Natural killer cell (primary cell): ENCODE measurements around the gene S100A13. TPM values are rescaled to one million over a fixed set of nuclear protein-coding genes. Genes with fewer than 3 reads are reported as not detected.

Source experiments
- ATAC-seq, 3 donors: fragments of 150-1000 bp in 2 of 3; fragments of 200-7000 bp in 1 of 3; cut with Tn5 transposase; 1 replicate in 1 of 3; 2 replicates in 2 of 3; pipeline ENCODE4 v1.10.0; 2021; ENCODE audit warnings: mild to moderate bottlenecking in 2 of 3, moderate library complexity in 2 of 3
- DNase-seq, 2 donors: peaks; one replicate each; pipeline versions ENCODE4 v3.0.0 to v3.0.0-alpha.2; 2013 to 2021; ENCODE audit warnings: mixed read lengths in 1 of 2
- H3K27ac ChIP-seq: one replicate; pipeline ENCODE4 v1.5.1; 2013; ENCODE audit warnings: mild to moderate bottlenecking, low read length
- H3K27me3 ChIP-seq: one replicate; pipeline ENCODE4 v1.6.1; 2013; ENCODE audit warnings: low read length; ENCODE audit not compliant: control insufficient read depth, insufficient read depth
- H3K36me3 ChIP-seq: one replicate; pipeline ENCODE4 v1.6.1; 2013; ENCODE audit warnings: low read length; ENCODE audit not compliant: control insufficient read depth, insufficient read depth
- H3K4me1 ChIP-seq: one replicate; pipeline ENCODE4 v1.6.1; 2013; ENCODE audit warnings: low read length; ENCODE audit not compliant: control insufficient read depth, insufficient read depth
- H3K4me3 ChIP-seq: one replicate; pipeline ENCODE4 v1.5.1; 2013; ENCODE audit warnings: low read length
- H3K9me3 ChIP-seq: one replicate; pipeline ENCODE4 v1.6.1; 2013; ENCODE audit warnings: low read length; ENCODE audit not compliant: control insufficient read depth, insufficient read depth
- H3K27ac Mint-ChIP-seq, 2 donors: one replicate each; pipeline ENCODE4 v1.8.0; 2022; ENCODE audit warnings: mild to moderate bottlenecking in 2 of 2, mixed read lengths in 2 of 2, moderate library complexity in 1 of 2
- H3K27me3 Mint-ChIP-seq, 2 donors: one replicate each; pipeline ENCODE4 v1.8.0; 2022; ENCODE audit warnings: low read depth in 2 of 2, mixed read lengths in 2 of 2
- H3K36me3 Mint-ChIP-seq: one replicate; pipeline ENCODE4 v1.8.0; 2022; ENCODE audit warnings: mixed read lengths
- H3K4me1 Mint-ChIP-seq, 2 donors: one replicate each; pipeline ENCODE4 v1.8.0; 2022; ENCODE audit warnings: mixed read lengths in 2 of 2
- H3K4me3 Mint-ChIP-seq: one replicate; pipeline ENCODE4 v1.8.0; 2022; ENCODE audit warnings: mild to moderate bottlenecking, moderate library complexity, mixed read lengths
- H3K9me3 Mint-ChIP-seq, 2 donors: one replicate each; pipeline ENCODE4 v1.8.0; 2022; ENCODE audit warnings: mixed read lengths in 2 of 2
- CTCF ChIP-seq: fragments of 200-600 bp; IDR thresholded peaks from one replicate; pipeline ENCODE4 v1.8.0; 2022; ENCODE audit warnings: antibody characterized with exemption
- WGBS: methylation state at CpG from one replicate; pipeline ENCODE4 v1.1.7; 2013; ENCODE audit warnings: missing lambda C conversion rate; ENCODE audit not compliant: insufficient coverage; 5-methylcytosine and 5-hydroxymethylcytosine counted together
- intact Hi-C: fragments of 100-400 bp; cut with micrococcal nuclease; formaldehyde crosslinking; loops from one replicate; pipeline ENCODE4 v1.14.2; 2022
- total RNA-seq, 4 donors: library from RNA; stranded (reverse); fragments of 120-200 nt in 1 of 4; gene quantifications; one replicate each; pipeline versions ENCODE4 v1.2.3 to v1.2.4, GENCODE V29; 2013 to 2022

Gene S100A13
- total RNA-seq, 3 donors from 2014 or later (not counting 1 experiment from before 2014, with no cell fraction given), result 4.0 to 5.8 (median 4.1) TPM

GRCh38 chr1:153655333-153655732 is 28.0 kb upstream of the S100A13 start:
- H3K36me3 Mint-ChIP-seq, result no peaks in the 10 kb centered on the region
- Histone ChIP-seq H3K4me3 (no peak overlapping the region), H3K36me3 (no peaks in the 10 kb centered on the region), H3K9me3 (no peaks in the 10 kb centered on the region), H3K27me3 (no peaks in the 10 kb centered on the region), H3K4me1 (peaks cover 18% of the 10 kb centered on the region), H3K27ac (no peak overlapping the region)
- no peak for DNase-seq
- peaks cover 7 to 13% of the 10 kb centered on the region in 2 donors for H3K4me1 Mint-ChIP-seq
- no peak overlapping the region for H3K27ac Mint-ChIP-seq
- intact Hi-C loops, result no loop called here
- H3K4me3 Mint-ChIP-seq, result no peak overlapping the region
- no peak for ATAC-seq
- TF ChIP-seq CTCF, result no peak
- H3K27me3 Mint-ChIP-seq, result no peaks in the 10 kb centered on the region
- H3K9me3 Mint-ChIP-seq, result no peaks in the 10 kb centered on the region
- 94% methylated on average over 2 of the region's 3 CpGs for WGBS

DNA sequence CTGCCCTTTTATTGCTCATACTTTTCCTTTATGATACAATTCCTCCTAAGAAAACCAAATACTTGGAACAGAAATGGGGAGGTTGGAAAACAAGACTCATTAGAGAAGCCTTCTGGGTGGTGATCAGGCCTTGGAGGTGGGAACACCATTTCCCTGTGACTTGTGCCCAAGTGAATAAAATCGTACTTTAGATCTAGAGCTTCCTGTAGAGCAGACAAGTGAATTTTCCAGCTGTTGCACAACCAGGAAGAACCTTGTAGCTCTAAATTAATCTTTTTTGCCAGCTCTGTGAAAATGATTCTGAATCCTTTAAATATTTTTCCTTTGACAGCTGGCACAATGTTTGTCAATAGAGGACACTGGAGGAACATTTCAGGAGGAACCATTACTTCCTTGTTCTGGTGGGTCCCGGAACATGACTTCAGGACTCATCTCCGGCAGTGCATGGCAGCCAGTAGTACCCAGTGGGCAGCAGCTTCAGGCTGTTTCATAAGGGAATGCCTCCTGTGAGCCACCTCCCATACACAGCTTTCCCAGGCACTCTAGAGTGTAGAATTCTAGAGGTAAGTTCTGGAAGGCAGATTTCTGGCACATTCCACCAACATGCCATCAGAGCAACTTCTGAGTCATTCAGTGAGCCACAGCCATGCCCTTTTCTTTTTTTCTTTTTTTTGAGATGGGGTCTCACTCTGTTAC is 25.6 kb upstream of the S100A13 start:
- peaks cover under 1 to 11% of the 10 kb centered on the region in 2 donors for H3K4me1 Mint-ChIP-seq
- Histone ChIP-seq H3K27me3 (no peaks in the 10 kb centered on the region), H3K27ac (no peak overlapping the region), H3K4me3 (no peak overlapping the region), H3K9me3 (no peaks in the 10 kb centered on the region), H3K4me1 (peaks cover 2% of the 10 kb centered on the region), H3K36me3 (no peaks in the 10 kb centered on the region)
- intact Hi-C loops, result no loop called here
- ATAC-seq (no peak), DNase-seq (no peak)
- no peaks in the 10 kb centered on the region for H3K27me3 Mint-ChIP-seq
- WGBS, result 68% methylated on average over 3 of the region's 3 CpGs
- H3K27ac Mint-ChIP-seq, result no peak overlapping the region
- H3K9me3 Mint-ChIP-seq, result no peaks in the 10 kb centered on the region
- H3K36me3 Mint-ChIP-seq, result no peaks in the 10 kb centered on the region
- no peak overlapping the region for H3K4me3 Mint-ChIP-seq
- no peak for TF ChIP-seq CTCF

DNA sequence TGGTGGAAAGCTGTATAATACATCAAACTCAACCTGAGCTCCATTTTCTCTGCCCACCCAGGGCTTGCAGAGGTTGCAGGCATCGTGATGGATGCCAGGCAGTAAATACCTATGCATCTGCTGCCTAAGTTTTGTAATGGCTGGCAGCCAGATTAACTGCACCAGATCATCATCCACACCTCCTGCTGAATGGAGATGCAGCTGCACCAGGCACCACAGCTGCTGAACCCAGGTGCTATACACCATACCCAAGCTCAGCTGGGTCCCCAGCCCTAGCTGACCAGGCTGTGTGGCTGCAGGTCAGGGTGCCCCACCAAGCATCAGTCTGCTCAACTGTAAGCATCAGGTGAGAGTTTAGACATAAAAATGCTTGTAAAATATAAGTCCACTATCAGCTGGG is 24.5 kb upstream of the S100A13 start:
- Mint-ChIP-seq H3K27me3 (no peaks in the 10 kb centered on the region), H3K4me3 (no peak overlapping the region), H3K4me1 (peaks cover 12 to 23% of the 10 kb centered on the region in 2 donors), H3K27ac (no peak overlapping the region), H3K9me3 (no peaks in the 10 kb centered on the region), H3K36me3 (no peaks in the 10 kb centered on the region)
- 89% methylated on average over 1 of the region's 1 CpG for WGBS
- peaks cover 8% of the 10 kb centered on the region for H3K4me1 ChIP-seq
- ATAC-seq (no peak), DNase-seq (no peak)
- intact Hi-C loops, result no loop called here
- no peak overlapping the region for H3K27ac ChIP-seq
- no peak for TF ChIP-seq CTCF
- H3K27me3 ChIP-seq, result no peaks in the 10 kb centered on the region
- H3K9me3 ChIP-seq, result no peaks in the 10 kb centered on the region
- no peak overlapping the region for H3K4me3 ChIP-seq
- H3K36me3 ChIP-seq, result no peaks in the 10 kb centered on the region

DNA sequence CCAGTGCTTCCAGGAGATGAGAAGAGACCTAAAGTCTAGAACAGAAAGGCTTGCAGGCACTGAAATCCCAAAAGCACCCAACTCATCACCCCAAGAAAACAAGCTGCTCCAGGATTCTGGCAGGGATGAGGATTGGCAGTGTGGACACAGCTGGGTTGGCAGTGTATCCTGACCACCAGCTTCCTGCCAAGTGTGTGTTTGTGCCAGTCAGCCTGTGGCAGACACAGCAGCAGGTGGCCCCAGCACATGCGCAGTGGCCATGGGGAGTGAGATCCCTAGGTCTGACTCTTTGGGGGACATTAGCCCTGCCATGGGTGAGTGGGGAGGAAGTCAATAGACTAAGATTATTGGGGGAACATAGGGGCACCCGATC is 22.5 kb upstream of the S100A13 start:
- intact Hi-C loops, result no loop called here
- WGBS, result 84% methylated on average over 2 of the region's 2 CpGs
- Mint-ChIP-seq H3K4me3 (no peak overlapping the region), H3K27ac (peak overlapping the region; percentile 31 to 75), H3K9me3 (no peaks in the 10 kb centered on the region), H3K4me1 (peaks cover 28 to 38% of the 10 kb centered on the region in 2 donors), H3K36me3 (peaks cover 16% of the 10 kb centered on the region), H3K27me3 (no peaks in the 10 kb centered on the region)
- no peak for ATAC-seq
- TF ChIP-seq CTCF, result no peak
- peak in 1 of 2 donors; percentile 35 for DNase-seq
- Histone ChIP-seq H3K27me3 (no peaks in the 10 kb centered on the region), H3K4me3 (no peak overlapping the region), H3K36me3 (peaks cover 15% of the 10 kb centered on the region), H3K4me1 (peaks cover 15% of the 10 kb centered on the region), H3K9me3 (no peaks in the 10 kb centered on the region), H3K27ac (no peak overlapping the region)
